Smooth muscle cell (in vitro differentiated cells): Measurements from ENCODE around the gene ELOVL7. TPM values are rescaled to one million over a fixed set of nuclear protein-coding genes. Genes with fewer than 3 reads are reported as not detected.

ENCODE experiments used
- DNase-seq: peaks from one replicate; lab custom pipeline; 2025; ENCODE audit not compliant: unreplicated experiment; lab: John Stamatoyannopoulos, UW
- H2AFZ ChIP-seq: fragments of 200-600 bp; sonication (generic); 2 replicates; pipeline ENCODE4 v1.6.0; 2016; ENCODE audit warnings: antibody characterized with exemption, low read depth, mild to moderate bottlenecking
- H3F3A ChIP-seq: fragments of 200-600 bp; sonication (generic); 2 replicates; pipeline ENCODE4 v1.6.0; 2017; ENCODE audit warnings: antibody characterized with exemption, low read depth
- H3K27ac ChIP-seq: fragments of 200-600 bp; sonication (generic); 2 replicates; pipeline ENCODE4 v1.5.1; 2016; ENCODE audit warnings: low read depth, mild to moderate bottlenecking
- H3K27me3 ChIP-seq: fragments of 200-600 bp; sonication (generic); 2 replicates; pipeline ENCODE4 v1.6.1; 2016; ENCODE audit warnings: low read depth, mild to moderate bottlenecking
- H3K36me3 ChIP-seq: fragments of 200-600 bp; sonication (generic); 2 replicates; pipeline ENCODE4 v1.5.1; 2016; ENCODE audit warnings: low read depth
- H3K4me1 ChIP-seq: fragments of 200-600 bp; sonication (generic); 2 replicates; pipeline ENCODE4 v1.5.1; 2016; ENCODE audit warnings: low read depth
- H3K4me2 ChIP-seq: fragments of 200-600 bp; sonication (generic); 2 replicates; pipeline ENCODE4 v1.6.0; 2016; ENCODE audit warnings: mild to moderate bottlenecking
- H3K4me3 ChIP-seq: fragments of 200-600 bp; sonication (generic); 2 replicates; pipeline ENCODE4 v1.5.1; 2016; ENCODE audit warnings: mild to moderate bottlenecking
- H3K79me2 ChIP-seq: fragments of 200-600 bp; sonication (generic); 2 replicates; pipeline ENCODE4 v1.6.0; 2016; ENCODE audit warnings: low read depth, mild to moderate bottlenecking
- H3K9ac ChIP-seq: fragments of 200-600 bp; sonication (generic); 2 replicates; pipeline ENCODE4 v1.6.0; 2016; ENCODE audit warnings: low read depth
- H3K9me3 ChIP-seq: fragments of 200-600 bp; sonication (generic); replicated peaks from 2 replicates; pipeline ENCODE4 v1.5.1; 2016; ENCODE audit warnings: low read depth
- H4K20me1 ChIP-seq: fragments of 200-600 bp; sonication (generic); 2 replicates; pipeline ENCODE4 v1.6.0; 2016; ENCODE audit warnings: low read depth
- CTCF ChIP-seq: fragments of 200-600 bp; sonication (generic); IDR thresholded peaks from 2 replicates; pipeline ENCODE4 v1.5.1; 2017; ENCODE audit warnings: borderline replicate concordance, mild to moderate bottlenecking, antibody characterized with exemption; ENCODE audit not compliant: insufficient read depth, poor library complexity, severe bottlenecking
- whole genome bisulfite sequencing: methylation state at CpG from one replicate; pipeline ENCODE4 v1.1.7; 2016; ENCODE audit warnings: low lambda C conversion rate; 5-methylcytosine and 5-hydroxymethylcytosine counted together
- polyA plus RNA-seq: library from polyadenylated mRNA; unstranded; fragments of >200 nt; fragmentation: Nextera tagmentation; extraction: Ambion mirVana; gene quantifications from 2 replicates; pipeline ENCODE4 v1.2.1, GENCODE V29; 2016
- total RNA-seq: library from RNA; depleted of rRNA; stranded (reverse); fragments of >200 nt; gene quantifications from 2 replicates; pipeline ENCODE4 v1.2.3, GENCODE V29; 2014

Gene ELOVL7
- total and polyA plus RNA-seq, 2 experiments from 2014 or later, result 1.0 to 5.0 TPM

- Histone ChIP-seq H3K9ac (no peak overlapping the region), H3K27ac (no peak overlapping the region), H3K36me3 (no peaks in the 10 kb centered on the region), H3K27me3 (peaks cover 16% of the 10 kb centered on the region), H3F3A (no peaks in the 10 kb centered on the region), H3K4me3 (no peak overlapping the region), H3K4me2 (no peak overlapping the region), H3K79me2 (no peaks in the 10 kb centered on the region), H4K20me1 (no peaks in the 10 kb centered on the region), H3K9me3 (no peaks in the 10 kb centered on the region), H2AFZ (no peak overlapping the region), H3K4me1 (no peaks in the 10 kb centered on the region)
- DNase-seq, result no peak
- WGBS, result 61% methylated on average over 3 of the region's 3 CpGs
- no peak for TF ChIP-seq CTCF
Measured at GRCh38 chr5:60836131-60836530, 7.9 kb downstream of the ELOVL7 start.

GRCh38 chr5:60835554-60835953 is 8.5 kb downstream of the ELOVL7 start:
- Histone ChIP-seq H2AFZ (no peak overlapping the region), H3K36me3 (no peaks in the 10 kb centered on the region), H3K27me3 (peaks cover 10% of the 10 kb centered on the region), H4K20me1 (no peaks in the 10 kb centered on the region), H3K79me2 (no peaks in the 10 kb centered on the region), H3K27ac (no peak overlapping the region), H3K4me3 (no peak overlapping the region), H3K9ac (no peak overlapping the region), H3F3A (no peaks in the 10 kb centered on the region), H3K4me1 (no peaks in the 10 kb centered on the region), H3K9me3 (no peaks in the 10 kb centered on the region), H3K4me2 (no peak overlapping the region)
- TF ChIP-seq CTCF, result no peak
- DNase-seq, result no peak
- 93% methylated on average over 5 of the region's 5 CpGs for WGBS

GRCh38 chr5:60833520-60833919 is 10.5 kb downstream of the ELOVL7 start:
- Histone ChIP-seq H3K4me3 (no peak overlapping the region), H4K20me1 (no peaks in the 10 kb centered on the region), H2AFZ (no peak overlapping the region), H3K27me3 (peaks cover 5% of the 10 kb centered on the region), H3K9ac (no peak overlapping the region), H3K9me3 (no peaks in the 10 kb centered on the region), H3K4me1 (no peaks in the 10 kb centered on the region), H3K27ac (no peak overlapping the region), H3K4me2 (no peak overlapping the region), H3K79me2 (no peaks in the 10 kb centered on the region), H3K36me3 (no peaks in the 10 kb centered on the region), H3F3A (no peaks in the 10 kb centered on the region)
- TF ChIP-seq CTCF, result no peak
- DNase-seq, result no peak

- no peak overlapping the region for H3K9ac ChIP-seq
- no peak overlapping the region for H3K27ac ChIP-seq
- H3K36me3 ChIP-seq, result no peaks in the 10 kb centered on the region
- H3K79me2 ChIP-seq, result no peaks in the 10 kb centered on the region
- H2AFZ ChIP-seq, result no peak overlapping the region
- no peaks in the 10 kb centered on the region for H3K9me3 ChIP-seq
- no peaks in the 10 kb centered on the region for H3F3A ChIP-seq
- no peak overlapping the region for H3K4me3 ChIP-seq
- DNase-seq, result no peak
- no peaks in the 10 kb centered on the region for H4K20me1 ChIP-seq
- no peaks in the 10 kb centered on the region for H3K27me3 ChIP-seq
- TF ChIP-seq CTCF, result no peak
- H3K4me2 ChIP-seq, result no peak overlapping the region
- H3K4me1 ChIP-seq, result no peaks in the 10 kb centered on the region
Measured at GRCh38 chr5:60830581-60831127, 13.4 kb downstream of the ELOVL7 start.
